GM21576 (cell line): Measurements from ENCODE around the gene RASAL1.

Experiments used
- ATAC-seq: cut with Tn5 transposase; IDR thresholded peaks from one replicate; pipeline ENCODE4 v1.9.1; 2021; ENCODE audit warnings: mild to moderate bottlenecking, moderate library complexity; ENCODE audit not compliant: unreplicated experiment

Gene RASAL1

GRCh38 chr12:113162102-113163029 is 26.8 kb upstream of the RASAL1 start:
- no peak for ATAC-seq

GRCh38 chr12:113161415-113162016 is 26.0 kb upstream of the RASAL1 start:
- no peak for ATAC-seq

GRCh38 chr12:113159937-113160336 is 24.4 kb upstream of the RASAL1 start:
- no peak for ATAC-seq

- no peak for ATAC-seq
Observed at GRCh38 chr12:113158439-113159203, 23.1 kb upstream of the RASAL1 start.

- no peak for ATAC-seq
Observed at GRCh38 chr12:113157218-113157859, 21.8 kb upstream of the RASAL1 start.

GRCh38 chr12:113155646-113156045 is 20.1 kb upstream of the RASAL1 start:
- ATAC-seq = no peak

- ATAC-seq = no peak
Observed at GRCh38 chr12:113155060-113155459, 19.5 kb upstream of the RASAL1 start.

GRCh38 chr12:113154351-113154973 is 18.9 kb upstream of the RASAL1 start:
- ATAC-seq = no peak

GRCh38 chr12:113152835-113153814 is 17.6 kb upstream of the RASAL1 start:
- peak; percentile 70 for ATAC-seq

GRCh38 chr12:113152196-113152834 is 16.8 kb upstream of the RASAL1 start:
- no peak for ATAC-seq

- no peak for ATAC-seq
Observed at GRCh38 chr12:113151655-113152054, 16.1 kb upstream of the RASAL1 start.

GRCh38 chr12:113149361-113150150 is 14.0 kb upstream of the RASAL1 start, which contains the start of gene CFAP73:
TSS of gene CFAP73 (plus strand) at chr12:113149724. CDS start at chr12:113149858, 134 bp downstream.
- no peak for ATAC-seq

GRCh38 chr12:113146999-113147398 is 11.4 kb upstream of the RASAL1 start:
- no peak for ATAC-seq

GRCh38 chr12:113145720-113146551 is 10.4 kb upstream of the RASAL1 start:
- ATAC-seq = no peak

- no peak for ATAC-seq
Observed at GRCh38 chr12:113144806-113145205, 9.2 kb upstream of the RASAL1 start.

- no peak for ATAC-seq
Observed at GRCh38 chr12:113143959-113144358, 8.4 kb upstream of the RASAL1 start.

- no peak for ATAC-seq
Observed at GRCh38 chr12:113142886-113143332, 7.3 kb upstream of the RASAL1 start.
